Parietal lobe (tissue), 2 donors: ENCODE results near the gene CPHXL. TPM values are rescaled to one million over a fixed set of nuclear protein-coding genes. Genes with fewer than 3 reads are reported as not detected.

Experiments used
- small RNA-seq: library from RNA; depleted of rRNA; stranded (forward); fragments of <200 nt; gene quantifications from one replicate; pipeline ENCODE3, GENCODE V24; 2014; ENCODE audit warnings: low replicate concordance
- total RNA-seq: library from RNA; depleted of rRNA; stranded (reverse); fragments of >200 nt; gene quantifications from one replicate; pipeline ENCODE4 v1.2.3, GENCODE V29; 2014

The CPHXL gene
- not detected for total RNA-seq

DNA sequence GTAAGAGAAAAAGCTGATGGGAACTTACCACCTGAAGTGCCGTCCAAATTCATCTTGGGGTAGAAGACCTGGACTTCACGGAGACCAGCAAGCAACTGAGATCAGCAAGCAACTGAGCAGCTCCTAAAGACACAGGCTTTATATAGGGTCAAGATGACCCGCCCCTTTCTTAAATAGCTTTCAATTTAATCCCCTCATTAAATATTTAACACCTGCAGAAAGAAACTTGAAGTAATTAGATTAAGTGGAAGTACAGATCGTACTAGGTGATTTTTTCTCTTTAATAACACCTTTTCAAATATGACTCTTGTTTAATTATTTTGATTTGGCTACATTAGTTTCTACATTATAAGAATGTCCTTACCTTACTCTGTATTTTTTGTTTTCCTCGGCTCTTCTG lies at the start of gene CPHXL:
TSS of gene CPHXL (minus strand) at position 101 of the 400 bp plus-strand sequence. CDS start at position 53, 48 bp downstream.

DNA sequence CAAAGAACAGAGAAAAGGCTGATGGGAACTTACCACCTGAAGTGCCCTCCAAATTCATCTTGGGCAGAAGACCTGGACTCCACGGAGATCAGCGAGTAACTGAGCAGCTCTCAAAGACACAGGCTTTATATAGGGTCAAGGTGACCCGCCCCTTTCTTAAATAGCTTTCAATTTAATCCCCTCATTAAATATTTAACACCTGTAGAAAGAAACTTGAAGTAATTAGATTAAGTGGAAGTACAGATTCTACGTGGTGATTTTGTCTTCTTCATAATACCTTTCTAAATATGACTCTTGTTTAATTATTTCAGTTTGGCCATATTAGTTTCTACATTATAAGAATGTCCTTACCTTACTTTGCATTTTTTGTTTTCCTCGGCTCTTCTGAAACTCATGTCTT lies 24.9 kb downstream of the CPHXL start, which contains the start of gene DUXB:
TSS of gene DUXB (minus strand) at position 101 of the 400 bp plus-strand sequence. CDS start at position 58, 43 bp downstream.

DNA sequence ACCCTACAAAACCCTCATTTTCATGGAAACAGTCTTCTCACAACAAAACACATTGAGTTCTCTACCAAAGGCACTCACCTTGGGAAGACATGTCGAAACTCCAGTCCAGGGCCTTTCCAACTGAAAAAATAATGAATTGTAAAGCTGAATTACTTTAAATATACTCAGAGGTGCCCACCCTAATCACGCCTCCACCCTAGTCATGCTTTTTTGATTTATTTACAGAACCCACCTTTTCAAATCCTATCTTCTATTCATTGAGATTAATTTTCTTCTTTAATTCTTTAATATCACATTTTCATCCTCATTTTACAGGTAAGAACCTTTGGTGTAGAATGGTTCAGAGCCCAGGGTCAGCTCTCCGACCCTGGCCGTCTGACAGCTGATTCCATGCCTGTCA lies 49.4 kb downstream of the CPHXL start, which contains the start of gene CPHXL2:
TSS of gene CPHXL2 (minus strand) at position 101 of the 400 bp plus-strand sequence. CDS start at position 91, 10 bp downstream.

Small RNA genes within 50 kb of the gene (small RNA-seq; reads per million reads assigned to genes)
- gene RN7SL520P, result not detected

Other genes with a start within 250 kb of the CPHXL start
- gene CHST6, start 231.0 kb downstream of the CPHXL start, total RNA-seq, result 0.94 TPM
- gene CHST5, start 190.4 kb downstream of the CPHXL start, total RNA-seq, result 0.94 TPM
- 20.7 TPM for gene TMEM231, start 170.2 kb downstream of the CPHXL start, total RNA-seq
- 75.7 TPM for gene GABARAPL2, start 160.1 kb downstream of the CPHXL start, total RNA-seq
- gene ADAT1, start 103.2 kb downstream of the CPHXL start, total RNA-seq, result 125 TPM
- gene KARS1, start 78.8 kb downstream of the CPHXL start, total RNA-seq, result 80.8 TPM
- gene TERF2IP, start 78.7 kb downstream of the CPHXL start, total RNA-seq, result 128 TPM
- gene CPHXL2, start 49.5 kb downstream of the CPHXL start, total RNA-seq, result not detected
- not detected for gene DUXB, start 25.0 kb downstream of the CPHXL start, total RNA-seq